ENCODE results near the gene UGT3A2.

Gene UGT3A2

GRCh38 chr5:36089989-36090388 is 23.3 kb upstream of the UGT3A2 start:
- DNase-seq (ENCODE audit: low read depth): peak; percentile 58
- peak; percentile 52 for TF ChIP-seq CTCF (IDR thresholded peaks at IDR 0.05; ENCODE audit: insufficient read depth, low read depth, low read length, missing control alignments)
- H3K4me3 ChIP-seq (ENCODE audit: low read depth, low read length): no peak overlapping the region

DNA sequence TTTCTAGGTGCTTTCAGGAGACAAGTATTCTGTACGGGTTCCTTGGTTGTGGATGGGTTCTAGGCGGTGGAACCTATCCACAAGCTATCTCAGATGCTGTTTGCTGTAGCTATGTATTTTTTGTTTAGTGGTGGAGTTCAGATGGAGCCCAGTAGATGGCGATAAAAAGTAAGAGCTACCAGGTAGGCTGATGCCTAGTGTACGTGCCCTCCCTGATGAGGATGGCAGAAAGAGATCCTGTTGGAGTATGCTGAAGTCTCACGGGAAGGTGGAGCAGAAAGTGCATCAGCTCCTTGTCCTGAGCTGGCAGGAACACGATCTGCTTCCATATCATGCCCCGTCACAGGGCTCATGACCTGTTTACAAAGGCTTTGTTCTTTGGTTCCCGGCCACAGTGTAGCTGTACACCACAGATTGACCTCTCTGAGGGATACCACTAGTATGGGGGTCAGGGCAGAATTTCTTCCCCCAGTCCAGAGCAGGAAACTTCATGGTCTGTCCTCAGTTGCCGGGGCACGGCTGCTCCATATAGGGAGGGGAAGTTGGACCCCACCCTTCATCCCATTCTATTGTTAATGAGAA is 12.6 kb upstream of the UGT3A2 start:
- TF ChIP-seq CTCF (IDR thresholded peaks at IDR 0.05; ENCODE audit: insufficient read depth, low read depth, low read length, missing control alignments): peak; percentile 69
- DNase-seq (ENCODE audit: low read depth): peak; percentile 64
- no peak overlapping the region for H3K4me3 ChIP-seq (ENCODE audit: low read depth, low read length)

- TF ChIP-seq CTCF (IDR thresholded peaks at IDR 0.05; ENCODE audit: insufficient read depth, low read depth, low read length, missing control alignments): no peak
- H3K4me3 ChIP-seq (ENCODE audit: low read depth, low read length): no peak overlapping the region
- no peak for DNase-seq (ENCODE audit: low read depth)
Observed at GRCh38 chr5:36078430-36078829, 11.7 kb upstream of the UGT3A2 start.

- peak; percentile 67 for DNase-seq (ENCODE audit: low read depth)
Observed at GRCh38 chr5:36073595-36074216, 7.0 kb upstream of the UGT3A2 start.

GRCh38 chr5:36070687-36071571 is 4.2 kb upstream of the UGT3A2 start:
- peak overlapping the region; percentile 9; the same call in 1 of the 2 replicates for H3K4me3 ChIP-seq (ENCODE audit: low read depth, low read length)
- peak; percentile 16 for DNase-seq (ENCODE audit: low read depth)
- TF ChIP-seq CTCF (IDR thresholded peaks at IDR 0.05; ENCODE audit: insufficient read depth, low read depth, low read length, missing control alignments): no peak

More at GRCh38 chr5:36073595-36074216, 7.0 kb upstream of the UGT3A2 start:
- peak; percentile 49 for TF ChIP-seq CTCF (IDR thresholded peaks at IDR 0.05; ENCODE audit: insufficient read depth, low read depth, low read length, missing control alignments)
- H3K4me3 ChIP-seq (ENCODE audit: low read depth, low read length): no peak overlapping the region

DNA sequence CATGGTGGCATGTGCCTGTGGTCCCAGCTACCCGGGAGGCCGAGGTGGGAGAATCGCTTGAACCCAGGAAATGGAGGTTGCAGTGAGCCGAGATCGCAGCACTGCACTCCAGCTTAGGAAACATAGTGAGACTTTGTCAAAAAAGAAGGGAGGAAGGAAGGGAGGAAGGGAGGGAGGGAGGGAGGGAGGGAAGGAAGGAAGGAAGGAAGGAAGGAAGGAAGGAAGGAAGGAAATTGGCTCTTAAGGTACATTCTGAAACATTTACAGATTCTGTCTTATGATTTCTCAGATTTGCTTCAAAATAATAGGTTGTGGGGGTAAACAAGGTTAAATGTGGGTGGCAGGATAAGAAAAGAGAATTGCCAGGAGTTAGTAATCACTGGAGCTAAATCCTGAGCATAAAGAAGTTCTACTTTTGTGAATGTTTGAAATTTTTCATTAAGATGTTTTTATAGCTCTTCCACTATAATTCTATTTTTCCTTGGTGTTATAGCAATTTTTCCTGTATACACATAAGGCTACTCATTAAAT is 2.1 kb upstream of the UGT3A2 start:
- TF ChIP-seq CTCF (IDR thresholded peaks at IDR 0.05; ENCODE audit: insufficient read depth, low read depth, low read length, missing control alignments): no peak
- no peak for DNase-seq (ENCODE audit: low read depth)
- no peak overlapping the region for H3K4me3 ChIP-seq (ENCODE audit: low read depth, low read length)

Measured in GM12865 (cell line).